Immature natural killer cell (primary cell): ENCODE results near the gene KLHL13. TPM values are rescaled to one million over a fixed set of nuclear protein-coding genes. Genes with fewer than 3 reads are reported as not detected.

ENCODE experiments used
- DNase-seq, 3 donors: peaks; one replicate each; pipeline ENCODE4 v3.0.0; 2022; ENCODE audit warnings: mixed read lengths in 1 of 3
- H3K27ac Mint-ChIP-seq, 6 donors: one replicate each; pipeline ENCODE4 v1.8.0; 2020; ENCODE audit warnings: mixed read lengths in 6 of 6, mild to moderate bottlenecking in 5 of 6, inconsistent platforms in 4 of 6, moderate library complexity in 3 of 6
- H3K27me3 Mint-ChIP-seq, 3 donors: one replicate each; pipeline ENCODE4 v1.8.0; 2020 to 2021; ENCODE audit warnings: low read depth in 3 of 3, mild to moderate bottlenecking in 3 of 3, mixed read lengths in 3 of 3, moderate library complexity in 3 of 3, inconsistent platforms in 1 of 3
- H3K36me3 Mint-ChIP-seq, 3 donors: one replicate each; pipeline ENCODE4 v1.8.0; 2020; ENCODE audit warnings: mixed read lengths in 3 of 3, inconsistent platforms in 2 of 3, mild to moderate bottlenecking in 2 of 3
- H3K4me1 Mint-ChIP-seq, 2 donors: one replicate each; pipeline ENCODE4 v1.8.0; 2020; ENCODE audit warnings: inconsistent platforms in 2 of 2, mild to moderate bottlenecking in 2 of 2, mixed read lengths in 2 of 2, moderate library complexity in 1 of 2
- H3K4me3 Mint-ChIP-seq, 5 donors: one replicate each; pipeline ENCODE4 v1.8.0; 2020; ENCODE audit warnings: mild to moderate bottlenecking in 5 of 5, mixed read lengths in 5 of 5, inconsistent platforms in 3 of 5, moderate library complexity in 3 of 5
- H3K9me3 Mint-ChIP-seq, 6 donors: one replicate each; pipeline ENCODE4 v1.8.0; 2020; ENCODE audit warnings: mild to moderate bottlenecking in 6 of 6, mixed read lengths in 6 of 6, inconsistent platforms in 4 of 6, moderate library complexity in 3 of 6
- polyA plus RNA-seq, 3 donors: library from polyadenylated mRNA; unstranded; fragments of 300-500 nt; fragmentation: Illumina TruSeq; gene quantifications; one replicate each; pipeline ENCODE4 v1.2.3, GENCODE V29; 2021

Gene KLHL13
- polyA plus RNA-seq, 3 donors from 2014 or later: 0.43 to 2.6 (median 1.3) TPM

GRCh38 chrX:117996408-117996807 lies 120.2 kb downstream of the KLHL13 start:
- Mint-ChIP-seq H3K4me3 (no peak overlapping the region), H3K27ac (no peak overlapping the region)

GRCh38 chrX:117995378-117995777 lies 121.2 kb downstream of the KLHL13 start:
- DNase-seq: no peak
- no peak overlapping the region for H3K27ac Mint-ChIP-seq
- no peaks in the 10 kb centered on the region for H3K4me1 Mint-ChIP-seq
- H3K27me3 Mint-ChIP-seq: peaks cover 0 to 4% (median 0%) of the 10 kb centered on the region in 3 donors
- no peak overlapping the region for H3K4me3 Mint-ChIP-seq
- peaks cover 0 to 3% (median 0%) of the 10 kb centered on the region in 6 donors for H3K9me3 Mint-ChIP-seq
- H3K36me3 Mint-ChIP-seq: no peaks in the 10 kb centered on the region

More at GRCh38 chrX:117996408-117996807, 120.2 kb downstream of the KLHL13 start:
- no peaks in the 10 kb centered on the region for H3K4me1 Mint-ChIP-seq
- H3K36me3 Mint-ChIP-seq: no peaks in the 10 kb centered on the region
- peaks cover 0 to 3% (median 0%) of the 10 kb centered on the region in 6 donors for H3K9me3 Mint-ChIP-seq
- H3K27me3 Mint-ChIP-seq: no peaks in the 10 kb centered on the region
- DNase-seq: no peak

GRCh38 chrX:117992192-117992723 lies 124.4 kb downstream of the KLHL13 start:
- Mint-ChIP-seq H3K27me3 (peaks cover 0 to 5% (median 0%) of the 10 kb centered on the region in 3 donors), H3K9me3 (peaks cover 0 to 3% (median 0%) of the 10 kb centered on the region in 6 donors), H3K27ac (no peak overlapping the region), H3K4me3 (no peak overlapping the region), H3K36me3 (no peaks in the 10 kb centered on the region), H3K4me1 (no peaks in the 10 kb centered on the region)
- no peak for DNase-seq

GRCh38 chrX:117990438-117990837 lies 126.2 kb downstream of the KLHL13 start:
- Mint-ChIP-seq H3K36me3 (no peaks in the 10 kb centered on the region), H3K4me3 (no peak overlapping the region), H3K9me3 (peaks cover 0 to 3% (median 0%) of the 10 kb centered on the region in 6 donors), H3K27ac (no peak overlapping the region), H3K4me1 (no peaks in the 10 kb centered on the region), H3K27me3 (peaks cover 0 to 5% (median 0%) of the 10 kb centered on the region in 3 donors)
- DNase-seq: no peak

GRCh38 chrX:117989512-117989911 lies 127.1 kb downstream of the KLHL13 start:
- Mint-ChIP-seq H3K27ac (no peak overlapping the region), H3K36me3 (no peaks in the 10 kb centered on the region), H3K4me1 (no peaks in the 10 kb centered on the region), H3K4me3 (no peak overlapping the region), H3K9me3 (peaks cover 0 to 3% (median 0%) of the 10 kb centered on the region in 6 donors), H3K27me3 (peaks cover 0 to 5% (median 0%) of the 10 kb centered on the region in 3 donors)
- DNase-seq: no peak

GRCh38 chrX:117987373-117987772 lies 129.2 kb downstream of the KLHL13 start:
- peaks cover 0 to 5% (median 0%) of the 10 kb centered on the region in 3 donors for H3K27me3 Mint-ChIP-seq
- no peaks in the 10 kb centered on the region for H3K9me3 Mint-ChIP-seq
- no peak overlapping the region for H3K27ac Mint-ChIP-seq
- H3K4me1 Mint-ChIP-seq: no peaks in the 10 kb centered on the region
- no peak for DNase-seq
- H3K36me3 Mint-ChIP-seq: no peaks in the 10 kb centered on the region
- H3K4me3 Mint-ChIP-seq: no peak overlapping the region

- no peaks in the 10 kb centered on the region for H3K36me3 Mint-ChIP-seq
- H3K27ac Mint-ChIP-seq: no peak overlapping the region
- no peaks in the 10 kb centered on the region for H3K4me1 Mint-ChIP-seq
- H3K9me3 Mint-ChIP-seq: no peaks in the 10 kb centered on the region
- no peak for DNase-seq
- peaks cover 0 to under 1% (median 0%) of the 10 kb centered on the region in 3 donors for H3K27me3 Mint-ChIP-seq
- H3K4me3 Mint-ChIP-seq: no peak overlapping the region
Observed at GRCh38 chrX:117985241-117985640, 131.4 kb downstream of the KLHL13 start.

- no peaks in the 10 kb centered on the region for H3K9me3 Mint-ChIP-seq
Observed at GRCh38 chrX:117982694-117983392, 133.8 kb downstream of the KLHL13 start.

GRCh38 chrX:117978402-117978801 lies 138.2 kb downstream of the KLHL13 start:
- Mint-ChIP-seq H3K9me3 (no peaks in the 10 kb centered on the region), H3K36me3 (no peaks in the 10 kb centered on the region), H3K4me3 (no peak overlapping the region), H3K27me3 (no peaks in the 10 kb centered on the region), H3K4me1 (no peaks in the 10 kb centered on the region), H3K27ac (no peak overlapping the region)
- DNase-seq: no peak

More at GRCh38 chrX:117982694-117983392, 133.8 kb downstream of the KLHL13 start:
- no peaks in the 10 kb centered on the region for H3K4me1 Mint-ChIP-seq
- no peak overlapping the region for H3K4me3 Mint-ChIP-seq
- DNase-seq: no peak
- H3K27me3 Mint-ChIP-seq: no peaks in the 10 kb centered on the region
- no peak overlapping the region for H3K27ac Mint-ChIP-seq
- H3K36me3 Mint-ChIP-seq: no peaks in the 10 kb centered on the region

GRCh38 chrX:117977526-117977925 lies 139.1 kb downstream of the KLHL13 start:
- H3K27ac Mint-ChIP-seq: no peak overlapping the region
- DNase-seq: no peak
- no peaks in the 10 kb centered on the region for H3K9me3 Mint-ChIP-seq
- no peaks in the 10 kb centered on the region for H3K27me3 Mint-ChIP-seq
- no peaks in the 10 kb centered on the region for H3K36me3 Mint-ChIP-seq
- H3K4me3 Mint-ChIP-seq: no peak overlapping the region
- no peaks in the 10 kb centered on the region for H3K4me1 Mint-ChIP-seq

GRCh38 chrX:117973110-117973807 lies 143.4 kb downstream of the KLHL13 start:
- no peaks in the 10 kb centered on the region for H3K9me3 Mint-ChIP-seq
- no peak overlapping the region for H3K4me3 Mint-ChIP-seq
- no peak overlapping the region for H3K27ac Mint-ChIP-seq
- H3K27me3 Mint-ChIP-seq: no peaks in the 10 kb centered on the region
- H3K36me3 Mint-ChIP-seq: no peaks in the 10 kb centered on the region
- DNase-seq: no peak
- H3K4me1 Mint-ChIP-seq: no peaks in the 10 kb centered on the region

- no peaks in the 10 kb centered on the region for H3K4me1 Mint-ChIP-seq
- H3K27me3 Mint-ChIP-seq: no peaks in the 10 kb centered on the region
- H3K27ac Mint-ChIP-seq: no peak overlapping the region
- no peaks in the 10 kb centered on the region for H3K9me3 Mint-ChIP-seq
- no peak overlapping the region for H3K4me3 Mint-ChIP-seq
- no peak for DNase-seq
- no peaks in the 10 kb centered on the region for H3K36me3 Mint-ChIP-seq
Observed at GRCh38 chrX:117972711-117973109, 143.9 kb downstream of the KLHL13 start.

- no peak overlapping the region for H3K4me3 Mint-ChIP-seq
- no peak for DNase-seq
- H3K27me3 Mint-ChIP-seq: peaks cover 0 to 4% (median 2%) of the 10 kb centered on the region in 3 donors
- H3K36me3 Mint-ChIP-seq: no peaks in the 10 kb centered on the region
- H3K4me1 Mint-ChIP-seq: no peaks in the 10 kb centered on the region
- no peak overlapping the region for H3K27ac Mint-ChIP-seq
- no peaks in the 10 kb centered on the region for H3K9me3 Mint-ChIP-seq
Observed at GRCh38 chrX:117969782-117970181, 146.8 kb downstream of the KLHL13 start.

- H3K27me3 Mint-ChIP-seq: peaks cover 0 to 4% (median 2%) of the 10 kb centered on the region in 3 donors
- H3K36me3 Mint-ChIP-seq: no peaks in the 10 kb centered on the region
- H3K9me3 Mint-ChIP-seq: no peaks in the 10 kb centered on the region
- H3K27ac Mint-ChIP-seq: no peak overlapping the region
- H3K4me3 Mint-ChIP-seq: no peak overlapping the region
- no peak for DNase-seq
- no peaks in the 10 kb centered on the region for H3K4me1 Mint-ChIP-seq
Observed at GRCh38 chrX:117969328-117969727, 147.3 kb downstream of the KLHL13 start.
